Measurements from ENCODE around the gene ADAMTS8. TPM values are rescaled to one million over a fixed set of nuclear protein-coding genes. Genes with fewer than 3 reads are reported as not detected.

Gene ADAMTS8
- under 1 TPM in 1 of 2 donors, not detected in 1; 0.08 TPM for total RNA-seq
- under 1 TPM; 0.02 to 0.07 TPM for polyA plus RNA-seq

GRCh38 chr11:130428316-130429119 is at the start of gene ADAMTS8:
Gene ADAMTS8 (minus strand): TSS chr11:130428609. CDS start chr11:130428286, 323 bp downstream.
- 3% methylated on average over 64 of the region's 64 CpGs for WGBS
- H3K27ac ChIP-seq (ENCODE audit: low read depth in 1 of 2, low read length in 2 of 2): no peak within 1 kb of the TSS
- no peak for DNase-seq (ENCODE audit: low spot score)
- H3K36me3 ChIP-seq (ENCODE audit: control insufficient read depth in 4 of 4, insufficient read depth in 3 of 4, low read depth in 1 of 4, low read length in 3 of 4): no peaks in the 10 kb centered on the region
- H3K9ac ChIP-seq (ENCODE audit: low read depth in 1 of 2, low read length in 2 of 2): no peak within 1 kb of the TSS
- peaks cover 11 to 24% (median 20%) of the 10 kb centered on the region in 4 donors for H3K4me1 ChIP-seq (ENCODE audit: control insufficient read depth in 4 of 4, insufficient read depth in 4 of 4, low read length in 3 of 4)
- H3K4me3 ChIP-seq (ENCODE audit: low read depth in 1 of 3, low read length in 3 of 3): peak within 1 kb of the TSS in 1 of 3 donors; percentile 53
- peaks cover 0 to 12% (median 3%) of the 10 kb centered on the region in 4 donors for H3K27me3 ChIP-seq (ENCODE audit: control insufficient read depth in 4 of 4, insufficient read depth in 4 of 4, low read length in 3 of 4)
- TF ChIP-seq, protein P1, sequence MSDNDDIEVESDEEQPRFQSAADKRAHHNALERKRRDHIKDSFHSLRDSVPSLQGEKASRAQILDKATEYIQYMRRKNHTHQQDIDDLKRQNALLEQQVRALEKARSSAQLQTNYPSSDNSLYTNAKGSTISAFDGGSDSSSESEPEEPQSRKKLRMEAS (IDR thresholded peaks at IDR 0.05): no peak
- no peak for TF ChIP-seq YY1 (IDR thresholded peaks at IDR 0.05)
- TF ChIP-seq FOXA1 (IDR thresholded peaks at IDR 0.05): no peak
- TF ChIP-seq SP1 (IDR thresholded peaks at IDR 0.05): no peak
- no peak for TF ChIP-seq EGR1 (IDR thresholded peaks at IDR 0.05; ENCODE audit: low read depth in 2 of 2)
- no peak for TF ChIP-seq CTCF (IDR thresholded peaks at IDR 0.05; ENCODE audit: low read depth, low read length, missing input control)
- TF ChIP-seq ZBTB33 (IDR thresholded peaks at IDR 0.05): no peak
- no peak for TF ChIP-seq GABPA (IDR thresholded peaks at IDR 0.05 in 1 of 2, conservative IDR thresholded peaks at IDR 0.05 in 1 of 2)
- TF ChIP-seq, protein P2, sequence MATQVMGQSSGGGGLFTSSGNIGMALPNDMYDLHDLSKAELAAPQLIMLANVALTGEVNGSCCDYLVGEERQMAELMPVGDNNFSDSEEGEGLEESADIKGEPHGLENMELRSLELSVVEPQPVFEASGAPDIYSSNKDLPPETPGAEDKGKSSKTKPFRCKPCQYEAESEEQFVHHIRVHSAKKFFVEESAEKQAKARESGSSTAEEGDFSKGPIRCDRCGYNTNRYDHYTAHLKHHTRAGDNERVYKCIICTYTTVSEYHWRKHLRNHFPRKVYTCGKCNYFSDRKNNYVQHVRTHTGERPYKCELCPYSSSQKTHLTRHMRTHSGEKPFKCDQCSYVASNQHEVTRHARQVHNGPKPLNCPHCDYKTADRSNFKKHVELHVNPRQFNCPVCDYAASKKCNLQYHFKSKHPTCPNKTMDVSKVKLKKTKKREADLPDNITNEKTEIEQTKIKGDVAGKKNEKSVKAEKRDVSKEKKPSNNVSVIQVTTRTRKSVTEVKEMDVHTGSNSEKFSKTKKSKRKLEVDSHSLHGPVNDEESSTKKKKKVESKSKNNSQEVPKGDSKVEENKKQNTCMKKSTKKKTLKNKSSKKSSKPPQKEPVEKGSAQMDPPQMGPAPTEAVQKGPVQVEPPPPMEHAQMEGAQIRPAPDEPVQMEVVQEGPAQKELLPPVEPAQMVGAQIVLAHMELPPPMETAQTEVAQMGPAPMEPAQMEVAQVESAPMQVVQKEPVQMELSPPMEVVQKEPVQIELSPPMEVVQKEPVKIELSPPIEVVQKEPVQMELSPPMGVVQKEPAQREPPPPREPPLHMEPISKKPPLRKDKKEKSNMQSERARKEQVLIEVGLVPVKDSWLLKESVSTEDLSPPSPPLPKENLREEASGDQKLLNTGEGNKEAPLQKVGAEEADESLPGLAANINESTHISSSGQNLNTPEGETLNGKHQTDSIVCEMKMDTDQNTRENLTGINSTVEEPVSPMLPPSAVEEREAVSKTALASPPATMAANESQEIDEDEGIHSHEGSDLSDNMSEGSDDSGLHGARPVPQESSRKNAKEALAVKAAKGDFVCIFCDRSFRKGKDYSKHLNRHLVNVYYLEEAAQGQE (IDR thresholded peaks at IDR 0.05): no peak
- no peak for TF ChIP-seq FOXA2 (IDR thresholded peaks at IDR 0.05)
- TF ChIP-seq JUND (IDR thresholded peaks at IDR 0.05): no peak
- TF ChIP-seq HNF4G (IDR thresholded peaks at IDR 0.05): no peak
- no peak for TF ChIP-seq ATF3 (IDR thresholded peaks at IDR 0.05)
- TF ChIP-seq RXRA (IDR thresholded peaks at IDR 0.05): no peak
- no peak for TF ChIP-seq HNF4A (conservative IDR thresholded peaks at IDR 0.05)
- TF ChIP-seq NR2F2 (IDR thresholded peaks at IDR 0.05): no peak
- TF ChIP-seq TAF1 (conservative IDR thresholded peaks at IDR 0.05): no peak
- TF ChIP-seq RAD21 (IDR thresholded peaks at IDR 0.05): no peak
- no peaks in the 10 kb centered on the region for H3K9me3 ChIP-seq (ENCODE audit: control insufficient read depth in 4 of 4, low read length in 3 of 4)

Data from liver (tissue), 9 donors.